HL-60/S4 treated with retinoic acid at 250 ng/mL for 4 days and 3 days (cell line): Measurements from ENCODE around the gene MCRIP1.

ENCODE experiments used
- in situ Hi-C: fragments of 300-500 bp; cut with MboI; formaldehyde crosslinking; loops from 2 replicates; pipeline ENCODE4 v1.7.0; 2022; ENCODE audit warnings: low sequenced_read_pairs

MCRIP1 gene

DNA sequence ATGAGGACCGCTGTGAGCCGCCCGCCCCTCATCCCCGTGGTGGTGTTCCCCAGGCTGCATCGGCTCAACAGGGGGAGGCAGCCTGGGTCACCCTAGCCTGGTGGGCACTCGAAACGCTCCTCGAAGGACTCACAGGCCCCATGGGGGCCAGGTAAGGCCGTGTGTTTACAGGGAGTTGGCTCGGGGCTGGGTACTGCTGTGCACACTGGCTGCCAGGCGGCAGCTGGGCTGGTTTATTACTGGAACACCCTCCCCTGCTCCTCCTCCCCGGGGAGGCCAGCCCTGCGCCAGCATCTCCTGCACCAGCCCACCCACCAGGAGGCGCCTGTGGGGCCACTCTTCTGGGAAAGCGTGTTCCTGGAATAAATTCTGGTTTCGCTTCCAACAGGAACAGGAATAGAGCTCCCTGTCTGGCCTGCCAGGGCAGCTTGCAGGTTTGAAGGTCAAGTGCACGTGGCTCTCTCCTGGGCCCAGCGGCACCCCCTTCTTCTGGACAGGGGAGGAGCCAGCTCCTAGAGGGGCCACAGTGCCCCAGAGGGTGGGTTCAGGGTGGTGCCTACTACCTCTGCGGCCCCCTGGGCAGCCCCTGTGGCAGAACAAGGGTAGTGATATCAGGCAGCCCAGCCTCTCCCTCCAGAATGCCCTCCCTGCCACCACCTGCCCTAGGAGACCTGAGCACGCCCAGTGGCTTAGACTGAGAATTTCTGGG lies 11.3 kb downstream of the MCRIP1 start:
- in situ Hi-C loops: no loop called here

DNA sequence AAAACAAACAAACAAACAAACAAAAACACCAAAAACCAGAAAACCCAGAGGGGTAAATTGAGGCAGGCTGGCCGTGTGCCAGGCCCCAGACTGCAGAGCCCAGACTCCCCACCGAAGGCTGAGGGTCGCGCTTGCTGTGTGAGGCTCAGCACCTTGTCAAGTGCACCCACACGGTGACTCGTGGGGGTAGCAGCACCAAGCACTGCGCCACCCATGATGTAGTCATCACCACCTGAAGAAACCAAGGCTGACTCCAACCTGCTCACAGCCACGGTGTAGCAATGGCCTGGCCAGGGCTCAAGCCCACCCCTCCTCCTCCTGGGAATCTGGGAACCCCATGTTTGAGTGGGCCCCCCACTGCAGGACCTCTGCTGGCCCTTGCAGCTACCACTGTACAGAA lies 11.9 kb downstream of the MCRIP1 start:
- in situ Hi-C loops: no loop called here

DNA sequence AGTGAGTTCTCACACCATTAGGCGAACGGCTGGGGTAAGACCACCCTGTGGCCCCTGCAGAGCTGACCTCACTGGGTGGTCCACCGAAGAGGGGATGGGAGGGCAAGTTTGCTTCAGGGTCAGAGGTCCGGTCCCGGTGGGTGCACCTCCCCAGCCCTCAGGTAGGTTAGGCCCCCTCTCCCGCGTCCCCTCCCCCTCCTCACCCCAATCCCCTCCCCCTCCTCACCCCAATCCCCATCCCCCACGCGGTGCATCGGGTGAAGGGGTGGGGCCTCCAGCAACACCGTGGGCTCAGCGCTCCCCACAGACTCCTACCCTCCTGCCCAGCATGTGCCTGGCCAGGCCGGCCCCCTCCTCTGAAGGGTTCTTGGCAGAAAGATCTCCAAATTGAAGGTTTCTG lies 13.4 kb downstream of the MCRIP1 start:
- in situ Hi-C loops: no loop called here

DNA sequence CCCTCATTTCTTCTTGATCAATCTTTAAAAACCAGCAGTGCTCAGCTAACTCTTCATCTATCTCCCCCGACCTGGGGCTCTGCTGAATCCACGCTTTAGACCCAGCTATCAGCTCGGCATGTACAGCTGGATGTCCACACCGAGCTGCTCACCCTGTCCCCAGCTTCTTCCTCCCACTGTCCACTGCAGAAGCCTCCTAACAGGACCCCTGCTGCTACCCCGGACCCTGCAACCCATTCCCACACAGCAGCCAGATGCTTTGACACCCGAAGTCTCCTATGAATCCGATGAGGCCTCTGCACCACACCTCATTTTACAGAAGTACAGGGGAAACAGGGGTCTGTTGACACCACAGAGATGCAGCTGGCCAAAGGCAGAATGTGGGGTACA lies 15.3 kb downstream of the MCRIP1 start:
- in situ Hi-C loops: no loop called here

DNA sequence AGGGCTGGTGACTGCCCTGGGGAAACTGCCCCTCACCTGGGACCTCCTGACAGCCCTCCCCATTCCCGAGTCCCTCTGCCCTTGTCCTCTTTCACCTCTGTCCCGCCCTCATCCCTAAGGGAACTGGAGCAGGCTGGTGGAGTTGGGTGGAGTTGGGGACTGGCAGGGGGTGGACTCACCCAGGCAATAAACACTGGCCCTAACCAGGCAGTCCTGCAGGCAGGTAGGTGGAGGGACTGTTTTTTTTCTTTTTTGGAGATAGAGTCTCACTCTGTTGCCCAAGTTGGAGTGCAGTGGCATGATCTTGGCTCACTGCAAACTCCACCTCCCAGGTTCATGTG lies 17.5 kb downstream of the MCRIP1 start:
- in situ Hi-C loops: no loop called here

DNA sequence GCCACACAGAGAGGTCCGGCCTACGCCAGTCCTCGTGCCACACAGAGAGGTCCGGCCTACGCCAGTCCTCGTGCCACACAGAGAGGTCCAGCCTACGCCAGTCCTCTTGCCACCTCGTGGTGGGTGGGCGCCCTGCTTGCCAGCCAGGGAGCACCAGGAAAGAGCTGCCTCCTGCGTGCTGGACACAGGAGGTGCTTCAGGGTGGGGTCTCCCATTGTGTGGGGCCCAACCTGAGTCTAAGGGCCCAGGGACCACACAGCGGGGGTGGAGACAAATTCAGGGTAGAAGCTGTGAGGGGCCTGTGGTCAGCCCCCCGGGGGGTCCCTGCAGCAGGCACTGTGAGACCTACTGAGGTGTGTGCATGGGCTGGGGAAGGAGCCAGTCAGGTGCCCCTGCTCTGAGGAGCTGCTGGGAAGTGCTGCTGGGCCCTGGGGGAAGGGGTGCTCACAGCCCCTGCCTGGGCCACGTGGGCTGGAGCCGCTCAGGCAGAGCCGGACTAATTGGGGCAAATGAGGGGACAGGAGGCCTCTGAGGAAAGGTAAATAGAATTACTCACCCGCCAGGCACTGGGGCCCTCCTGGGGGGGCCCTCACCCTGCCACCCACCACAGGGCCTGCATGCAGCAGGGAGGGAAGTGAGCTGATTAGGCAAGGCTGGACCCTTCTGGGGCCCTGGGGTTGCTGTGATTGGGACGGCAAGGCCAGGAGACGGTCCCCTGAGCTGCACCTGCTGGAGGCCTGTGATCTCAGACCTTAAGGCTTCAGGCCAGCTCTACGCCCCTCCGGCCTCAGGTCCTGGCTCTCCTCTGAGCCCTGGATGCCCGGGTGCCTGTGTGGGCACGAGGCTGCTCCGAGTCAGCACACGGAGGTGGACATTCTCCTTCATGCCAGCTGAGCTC lies 18.1 kb downstream of the MCRIP1 start:
- in situ Hi-C loops: no loop called here

GRCh38 chr17:81813861-81814683 lies 19.0 kb downstream of the MCRIP1 start:
- in situ Hi-C loops: no loop called here

GRCh38 chr17:81813371-81813684 lies 19.8 kb downstream of the MCRIP1 start:
- in situ Hi-C loops: no loop called here

DNA sequence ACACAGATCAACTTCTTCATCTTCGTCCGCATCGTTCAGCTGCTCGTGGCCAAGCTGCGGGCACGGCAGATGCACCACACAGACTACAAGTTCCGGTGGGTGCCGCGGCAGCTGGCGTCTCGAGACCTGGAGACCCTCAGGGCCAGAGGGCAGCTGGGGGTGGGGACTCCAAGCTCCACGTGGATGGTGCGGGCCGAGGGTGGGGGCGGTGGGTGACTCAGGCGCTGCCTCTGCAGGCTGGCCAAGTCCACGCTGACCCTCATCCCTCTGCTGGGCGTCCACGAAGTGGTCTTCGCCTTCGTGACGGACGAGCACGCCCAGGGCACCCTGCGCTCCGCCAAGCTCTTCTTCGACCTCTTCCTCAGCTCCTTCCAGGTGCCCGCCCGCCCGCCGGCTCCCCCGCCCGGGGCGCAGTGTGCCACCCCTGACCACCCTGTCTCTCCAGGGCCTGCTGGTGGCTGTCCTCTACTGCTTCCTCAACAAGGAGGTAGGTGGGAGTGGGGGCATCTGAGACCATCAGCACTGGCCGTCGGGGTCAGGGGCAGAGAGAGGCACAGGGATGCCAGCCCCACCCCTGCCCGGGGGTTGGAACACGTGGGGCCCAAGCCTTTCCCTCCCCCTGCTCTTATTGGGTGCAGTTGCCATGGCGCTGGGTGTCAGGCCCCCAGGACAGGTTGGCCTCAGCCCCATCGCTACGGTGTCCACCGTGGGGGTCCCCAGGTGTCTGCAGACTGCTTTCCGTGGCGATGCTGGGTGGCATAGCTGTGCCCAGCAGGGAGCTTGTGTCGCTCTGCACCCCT lies 20.3 kb downstream of the MCRIP1 start:
- in situ Hi-C loops: no loop called here

GRCh38 chr17:81811705-81812570 lies 21.2 kb downstream of the MCRIP1 start:
- in situ Hi-C loops: no loop called here

DNA sequence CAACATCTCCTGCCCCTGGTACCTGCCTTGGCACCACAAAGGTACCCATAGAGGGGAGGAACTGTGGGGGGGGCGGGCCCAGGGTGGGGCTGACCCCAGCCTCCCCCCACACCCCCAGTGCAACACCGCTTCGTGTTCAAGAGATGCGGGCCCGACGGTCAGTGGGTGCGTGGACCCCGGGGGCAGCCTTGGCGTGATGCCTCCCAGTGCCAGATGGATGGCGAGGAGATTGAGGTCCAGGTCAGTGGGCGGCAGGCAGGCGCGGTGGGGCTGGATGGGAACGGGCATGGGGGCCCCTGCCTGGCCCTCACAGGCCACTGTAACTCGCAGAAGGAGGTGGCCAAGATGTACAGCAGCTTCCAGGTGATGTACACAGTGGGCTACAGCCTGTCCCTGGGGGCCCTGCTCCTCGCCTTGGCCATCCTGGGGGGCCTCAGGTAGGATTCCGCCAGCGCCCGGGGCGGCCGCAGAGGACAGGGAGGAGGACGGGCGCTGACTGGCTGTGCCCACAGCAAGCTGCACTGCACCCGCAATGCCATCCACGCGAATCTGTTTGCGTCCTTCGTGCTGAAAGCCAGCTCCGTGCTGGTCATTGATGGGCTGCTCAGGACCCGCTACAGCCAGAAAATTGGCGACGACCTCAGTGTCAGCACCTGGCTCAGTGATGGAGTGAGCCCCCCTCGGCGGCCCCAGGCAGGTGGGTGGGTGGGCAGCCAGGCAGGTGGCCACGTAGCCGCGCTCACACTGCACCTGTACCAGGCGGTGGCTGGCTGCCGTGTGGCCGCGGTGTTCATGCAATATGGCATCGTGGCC lies 22.0 kb downstream of the MCRIP1 start:
- in situ Hi-C loops: no loop called here

- in situ Hi-C loops: no loop called here
Observed at GRCh38 chr17:81810476-81810875, 22.6 kb downstream of the MCRIP1 start.

DNA sequence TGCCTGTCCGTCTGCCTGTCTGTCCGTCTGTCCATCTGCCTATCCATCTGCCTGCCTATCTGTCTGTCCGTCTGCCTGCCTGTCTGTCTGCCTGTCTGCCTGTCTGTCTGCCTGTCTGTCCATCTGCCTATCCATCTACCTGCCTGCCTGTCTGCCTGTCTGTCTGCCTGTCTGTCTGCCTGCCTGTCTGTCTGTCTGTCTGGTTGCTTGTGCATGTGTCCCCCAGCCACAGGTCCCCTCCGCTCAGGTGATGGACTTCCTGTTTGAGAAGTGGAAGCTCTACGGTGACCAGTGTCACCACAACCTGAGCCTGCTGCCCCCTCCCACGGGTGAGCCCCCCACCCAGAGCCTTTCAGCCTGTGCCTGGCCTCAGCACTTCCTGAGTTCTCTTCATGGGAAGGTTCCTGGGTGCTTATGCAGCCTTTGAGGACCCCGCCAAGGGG lies 23.5 kb downstream of the MCRIP1 start:
- in situ Hi-C loops: no loop called here

DNA sequence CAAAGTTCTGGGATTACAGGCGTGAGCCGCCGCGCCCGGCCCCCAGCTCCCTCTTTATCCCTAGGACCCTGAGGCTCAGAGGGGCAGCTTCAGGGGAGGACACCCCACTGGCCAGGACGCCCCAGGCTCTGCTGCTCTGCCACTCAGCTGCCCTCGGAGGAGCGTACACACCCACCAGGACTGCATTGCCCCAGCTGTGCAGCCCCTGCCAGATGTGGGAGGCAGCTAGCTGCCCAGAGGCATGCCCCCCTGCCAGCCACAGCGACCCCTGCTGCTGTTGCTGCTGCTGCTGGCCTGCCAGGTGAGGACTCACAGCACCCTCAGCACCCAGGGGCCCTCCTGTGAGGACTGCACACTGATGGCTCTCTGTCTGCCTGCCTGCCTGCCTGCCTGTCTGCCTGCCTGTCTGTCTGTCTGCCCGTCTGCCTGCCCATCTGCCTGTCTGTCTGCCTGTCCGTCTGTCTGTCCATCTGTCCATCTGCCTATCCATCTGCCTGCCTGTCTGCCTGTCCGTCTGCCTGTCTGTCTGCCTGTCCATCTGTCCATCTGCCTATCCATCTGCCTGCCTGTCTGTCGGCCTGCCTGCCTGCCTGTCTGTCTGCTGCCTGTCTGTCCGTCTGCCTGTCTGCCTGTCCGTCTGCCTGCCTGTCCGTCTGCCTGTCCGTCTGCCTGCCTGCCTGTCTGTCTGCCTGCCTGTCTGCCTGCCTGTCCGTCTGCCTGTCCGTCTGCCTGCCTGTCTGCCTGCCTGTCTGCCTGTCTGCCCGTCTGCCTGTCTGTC lies 24.1 kb downstream of the MCRIP1 start:
- in situ Hi-C loops: no loop called here

DNA sequence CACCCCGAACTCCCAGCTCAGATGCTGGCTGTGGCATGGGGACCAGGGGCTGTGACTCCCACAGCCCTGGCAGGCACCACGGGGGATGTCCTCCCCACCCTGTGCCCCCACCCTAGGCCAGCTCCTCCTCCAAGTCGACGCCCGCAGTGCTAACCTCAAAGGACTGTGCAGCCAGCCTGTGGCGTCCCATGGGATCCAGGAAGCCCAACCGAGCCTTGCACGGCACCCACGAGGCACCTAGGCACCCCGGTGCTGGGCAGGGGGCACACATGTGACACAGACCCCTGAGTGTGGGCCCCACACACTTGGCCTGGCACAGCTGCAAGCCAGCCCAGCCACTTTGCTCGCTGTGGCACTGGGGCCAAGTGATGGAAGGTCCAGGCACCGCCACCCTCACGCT lies 25.3 kb downstream of the MCRIP1 start:
- in situ Hi-C loops: no loop called here

GRCh38 chr17:81807210-81807719 lies 25.8 kb downstream of the MCRIP1 start:
- in situ Hi-C loops: no loop called here

DNA sequence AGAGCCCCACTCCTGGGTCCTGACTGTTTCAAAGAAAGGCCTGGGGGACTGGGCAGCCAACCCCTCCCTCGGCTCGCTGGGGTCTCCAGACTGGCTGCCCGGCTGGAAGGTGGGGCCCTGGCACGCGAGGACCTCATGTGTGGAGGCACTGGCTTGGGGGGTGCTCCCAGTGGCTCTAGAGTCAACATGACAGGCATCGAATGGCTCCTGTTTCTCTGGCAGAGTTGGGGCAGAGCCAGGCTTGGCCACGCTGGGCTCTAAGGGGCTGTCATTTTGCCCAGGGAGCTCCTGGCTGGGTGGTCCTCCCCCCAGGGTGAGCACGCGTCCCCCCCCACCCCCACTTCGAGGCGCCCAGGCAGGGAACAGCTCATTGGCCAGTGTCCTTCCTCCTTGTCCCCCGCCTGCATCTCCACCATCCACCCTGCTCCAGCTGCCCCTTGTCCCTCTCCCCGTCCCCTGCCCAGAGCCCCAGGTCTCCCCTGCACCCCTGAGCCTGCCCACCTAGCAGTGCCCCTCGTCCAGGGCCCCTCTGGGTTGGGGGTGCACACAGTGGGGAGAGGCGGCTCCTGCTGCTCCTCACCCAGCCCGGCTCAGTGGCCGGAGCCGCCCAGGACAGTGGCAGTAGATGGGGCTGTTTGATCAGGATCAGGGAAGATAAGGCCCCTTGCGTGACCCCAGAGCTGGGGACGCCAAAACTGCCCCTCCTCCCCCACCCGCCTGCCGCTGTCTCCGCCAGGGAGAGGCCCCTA lies 26.5 kb downstream of the MCRIP1 start:
- in situ Hi-C loops: no loop called here
